AG04449 (cell line): Measurements from ENCODE around the gene CDO1.

ENCODE experiments used
- CTCF ChIA-PET: fragments of 350-600 bp; formaldehyde crosslinking; extraction: SDS; loops from one replicate; lab custom pipeline; 2021; ENCODE audit warnings: antibody characterized with exemption; lab: Yijun Ruan, JAX
- POLR2A ChIA-PET: fragments of 400-600, 350-600 bp; formaldehyde crosslinking; extraction: SDS; loops from one replicate; lab custom pipeline; 2020; ENCODE audit warnings: antibody characterized with exemption, inconsistent platforms; lab: Yijun Ruan, JAX
- DNase-seq: peaks from one replicate; pipeline ENCODE4 v3.0.0-alpha.2; 2010; ENCODE audit warnings: low read depth, low spot score
- H3K4me3 ChIP-seq: 2 replicates; pipeline ENCODE4 v1.5.1; 2011; ENCODE audit warnings: low read depth, mild to moderate bottlenecking, control low read depth, low read length
- CTCF ChIP-seq: IDR thresholded peaks from one replicate; pipeline ENCODE4 v1.5.1; 2011; ENCODE audit warnings: mild to moderate bottlenecking, moderate library complexity, low read length, control low read depth, inconsistent platforms; ENCODE audit not compliant: insufficient read depth; ENCODE audit errors: missing control alignments

Gene CDO1

GRCh38 chr5:115818821-115819220 lies 2.4 kb upstream of the CDO1 start:
- no peak for DNase-seq
- POLR2A ChIA-PET, result no interaction called here
- no peak overlapping the region for H3K4me3 ChIP-seq
- no peak for TF ChIP-seq CTCF
- CTCF ChIA-PET, result interaction anchor here (0.9 kb wide), 1 partner anchor 21 kb away, joined by 3 read pairs; no protein-coding TSS in a partner anchor

GRCh38 chr5:115817386-115817785 lies 927 bp upstream of the CDO1 start:
- H3K4me3 ChIP-seq, result no peak overlapping the region
- POLR2A ChIA-PET, result no interaction called here
- CTCF ChIA-PET, result no interaction called here
- TF ChIP-seq CTCF, result no peak
- no peak for DNase-seq

GRCh38 chr5:115815693-115816225 lies 700 bp downstream of the CDO1 start:
- ChIA-PET POLR2A (no interaction called here), CTCF (interaction anchor here (2.0 kb wide), 1 partner anchor 181 kb away, joined by 7 read pairs; no protein-coding TSS in a partner anchor)
- DNase-seq, result no peak
- no peak for TF ChIP-seq CTCF
- peak overlapping the region; percentile 64 for H3K4me3 ChIP-seq

GRCh38 chr5:115815006-115815692 lies 1.3 kb downstream of the CDO1 start:
- no peak for DNase-seq
- TF ChIP-seq CTCF, result no peak
- H3K4me3 ChIP-seq, result peak overlapping the region; percentile 64
- ChIA-PET POLR2A (no interaction called here), CTCF (interaction anchor here (2.0 kb wide), 1 partner anchor 180 kb away, joined by 7 read pairs; no protein-coding TSS in a partner anchor)

- DNase-seq, result no peak
- POLR2A ChIA-PET, result no interaction called here
- no peak overlapping the region for H3K4me3 ChIP-seq
- CTCF ChIA-PET, result no interaction called here
- no peak for TF ChIP-seq CTCF
Measured at GRCh38 chr5:115813719-115814118, 2.7 kb downstream of the CDO1 start.

- H3K4me3 ChIP-seq, result no peak overlapping the region
- CTCF ChIA-PET, result no interaction called here
- TF ChIP-seq CTCF, result no peak
- POLR2A ChIA-PET, result no interaction called here
- no peak for DNase-seq
Measured at GRCh38 chr5:115812372-115812771, 4.1 kb downstream of the CDO1 start.
